GM18868 (cell line): ENCODE results near the gene GNG12.
"Not testable (repeated sequence)": the region's sequence is repeated elsewhere in the genome, so short reads cannot be mapped to it uniquely, and the experiment has no call there.

Experiments
- ATAC-seq: cut with Tn5 transposase; IDR thresholded peaks from one replicate; pipeline ENCODE4 v1.9.1; 2021; ENCODE audit warnings: mild to moderate bottlenecking, moderate library complexity; ENCODE audit not compliant: unreplicated experiment

GNG12 gene

GRCh38 chr1:67665307-67665706 is 168.0 kb downstream of the GNG12 start:
- ATAC-seq: not testable (repeated sequence)

GRCh38 chr1:67664048-67664447 is 169.2 kb downstream of the GNG12 start:
- ATAC-seq: no peak

GRCh38 chr1:67662884-67663283 is 170.4 kb downstream of the GNG12 start:
- no peak for ATAC-seq

- ATAC-seq: no peak
These were observed 174.0 kb downstream of the GNG12 start for GRCh38 chr1:67659229-67659628.

GRCh38 chr1:67657152-67657551 is 176.1 kb downstream of the GNG12 start:
- not testable (repeated sequence) for ATAC-seq

GRCh38 chr1:67655581-67655980 is 177.7 kb downstream of the GNG12 start:
- no peak for ATAC-seq

- no peak for ATAC-seq
These were observed 180.0 kb downstream of the GNG12 start for GRCh38 chr1:67653304-67653703.

- no peak for ATAC-seq
These were observed 180.5 kb downstream of the GNG12 start for GRCh38 chr1:67652800-67653199.
